Fibroblast of peridontal ligament (primary cell): ENCODE results near the gene TRIO.
"Not testable (repeated sequence)": the region's sequence is repeated elsewhere in the genome, so short reads cannot be mapped to it uniquely, and the experiment has no call there.

ENCODE experiments used
- DNase-seq: peaks from one replicate; pipeline ENCODE4 v3.0.0-alpha.2; 2010; ENCODE audit errors: extremely low read depth

The TRIO gene

DNA sequence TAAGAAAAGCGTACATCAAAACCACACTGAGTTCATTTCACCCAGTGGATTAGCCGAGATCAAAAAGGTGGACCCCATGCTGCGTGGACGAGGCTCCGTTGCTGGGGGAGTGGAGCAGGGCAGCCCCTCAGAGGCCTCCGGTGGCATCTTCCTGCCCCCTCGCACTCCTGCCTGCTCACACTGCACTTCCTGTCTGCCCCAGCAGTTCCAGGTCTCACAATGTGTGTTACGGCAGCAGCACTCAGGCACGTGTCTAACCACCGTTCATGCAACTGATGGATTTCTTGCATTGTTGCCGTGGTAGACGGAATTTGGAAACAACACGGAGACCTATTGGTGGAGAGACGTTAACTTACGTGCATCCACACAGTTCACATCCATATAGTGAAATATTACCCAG lies 241.9 kb downstream of the TRIO start:
- no peak for DNase-seq

- DNase-seq, result no peak
Observed at GRCh38 chr5:14386884-14387624, 243.9 kb downstream of the TRIO start.

- no peak for DNase-seq
Observed at GRCh38 chr5:14388741-14389140, 245.6 kb downstream of the TRIO start.

GRCh38 chr5:14392552-14392951 lies 249.4 kb downstream of the TRIO start:
- DNase-seq, result not testable (repeated sequence)

DNA sequence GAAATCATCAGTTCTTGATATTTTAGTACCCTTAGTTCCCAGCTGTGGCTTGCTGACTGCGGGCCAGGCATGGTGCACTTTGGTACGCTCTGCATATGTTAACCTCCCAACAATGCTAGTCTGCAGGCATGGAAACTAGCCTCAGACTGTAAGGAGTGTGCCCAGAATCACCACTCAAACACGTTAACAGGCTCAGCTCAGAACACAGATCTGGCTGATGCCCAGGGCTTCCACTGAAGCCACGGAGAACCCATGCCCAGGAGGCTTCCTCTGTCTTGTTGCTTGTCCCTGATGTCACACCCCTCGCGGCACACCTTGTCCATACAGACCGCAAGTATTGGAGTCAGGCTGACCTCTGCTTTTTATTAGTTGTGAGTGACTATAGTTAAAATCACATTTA lies 251.2 kb downstream of the TRIO start:
- no peak for DNase-seq

DNA sequence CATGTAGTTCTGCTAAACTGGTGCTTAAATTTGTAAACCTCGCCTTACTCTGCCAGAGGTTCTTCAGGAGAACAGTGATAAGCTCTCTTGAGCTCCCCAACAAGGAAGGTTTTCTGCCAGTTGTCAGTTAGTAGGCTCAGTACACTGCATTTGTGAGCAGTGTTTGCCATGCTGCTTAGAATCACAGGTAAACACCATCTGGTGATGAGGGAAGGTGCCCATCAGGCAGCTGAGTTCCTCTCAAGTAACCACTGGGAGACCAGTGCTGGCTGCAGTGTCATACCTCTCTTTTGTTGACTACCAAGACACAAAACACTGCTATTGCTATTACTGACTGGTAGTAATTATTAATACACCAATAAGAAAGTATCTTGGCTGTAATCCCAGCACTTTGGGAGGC lies 252.3 kb downstream of the TRIO start:
- DNase-seq, result no peak

GRCh38 chr5:14396066-14396465 lies 252.9 kb downstream of the TRIO start:
- DNase-seq, result no peak

- DNase-seq, result no peak
Observed at GRCh38 chr5:14396737-14397136, 253.6 kb downstream of the TRIO start.

- peak; percentile 82 for DNase-seq
Observed at GRCh38 chr5:14397717-14398116, 254.6 kb downstream of the TRIO start.

DNA sequence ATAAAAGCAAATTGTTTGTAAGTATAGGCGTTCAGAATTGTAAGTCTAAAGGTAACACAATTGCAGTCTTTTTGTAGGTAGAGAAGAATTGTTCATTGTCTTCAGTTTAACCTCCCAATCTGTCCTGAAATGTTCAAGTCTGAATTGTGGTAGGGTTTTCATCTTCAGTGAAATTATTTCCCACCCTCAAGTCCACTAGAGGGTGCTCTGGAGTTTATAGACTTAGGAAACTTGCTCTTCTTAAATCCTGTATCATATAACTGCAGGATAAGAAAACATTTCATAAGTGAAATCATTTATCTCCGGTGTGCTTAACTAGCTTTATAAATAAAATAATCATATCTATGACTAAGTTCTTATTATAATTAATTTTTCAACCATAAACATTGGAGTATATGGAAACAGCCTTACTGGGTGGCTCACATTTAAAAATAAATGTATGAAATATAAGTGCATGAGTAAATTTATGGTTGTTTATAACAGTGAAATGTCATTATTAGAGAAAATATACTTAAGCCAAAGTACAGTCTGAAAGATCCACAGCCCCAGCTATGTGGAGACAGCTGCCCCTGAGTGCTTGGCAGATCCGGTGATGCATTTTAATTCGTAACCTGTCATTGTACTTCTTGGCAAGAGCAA lies 256.0 kb downstream of the TRIO start:
- DNase-seq, result peak; percentile 83

- DNase-seq, result peak; percentile 55
Observed at GRCh38 chr5:14400085-14400484, 256.9 kb downstream of the TRIO start.

DNA sequence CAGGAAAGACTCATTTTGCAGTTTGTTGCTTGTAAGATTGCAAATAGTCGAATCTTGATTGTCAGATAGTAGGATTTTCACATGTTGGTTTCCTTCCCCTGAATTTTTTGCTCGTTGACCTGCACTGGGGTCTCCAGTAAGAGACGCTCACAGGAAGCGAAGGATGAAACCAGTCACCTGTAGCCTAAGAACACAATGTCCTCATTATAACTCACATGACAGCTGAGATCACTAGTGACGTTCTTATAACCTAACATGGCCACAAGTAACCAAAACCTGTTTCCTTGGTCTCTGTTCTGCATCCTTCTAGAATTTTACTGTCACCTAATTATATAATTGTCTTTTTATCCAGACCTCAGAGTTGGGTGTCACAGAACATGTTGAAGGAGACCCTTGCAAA lies 257.5 kb downstream of the TRIO start:
- DNase-seq, result no peak

GRCh38 chr5:14401639-14402038 lies 258.5 kb downstream of the TRIO start:
- no peak for DNase-seq

DNA sequence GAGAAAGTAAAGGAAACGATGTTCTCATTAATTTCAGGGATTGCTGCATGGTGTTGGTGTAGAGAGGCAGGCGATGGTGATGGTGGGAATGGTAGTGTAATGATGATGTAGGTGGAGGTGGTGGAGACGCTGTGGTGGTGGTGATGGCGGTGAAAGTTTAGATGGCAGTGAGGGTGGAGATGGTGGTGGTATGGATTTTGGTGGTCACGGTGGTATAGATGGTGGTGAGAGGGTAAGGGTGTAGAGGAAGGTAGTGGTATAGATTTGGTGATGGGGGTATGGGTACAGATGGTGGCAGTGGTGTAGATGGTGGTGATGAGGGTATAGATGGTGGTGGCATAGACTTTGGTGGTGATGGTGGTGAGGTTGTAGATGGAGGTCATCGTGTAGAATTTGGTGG lies 259.3 kb downstream of the TRIO start:
- no peak for DNase-seq

DNA sequence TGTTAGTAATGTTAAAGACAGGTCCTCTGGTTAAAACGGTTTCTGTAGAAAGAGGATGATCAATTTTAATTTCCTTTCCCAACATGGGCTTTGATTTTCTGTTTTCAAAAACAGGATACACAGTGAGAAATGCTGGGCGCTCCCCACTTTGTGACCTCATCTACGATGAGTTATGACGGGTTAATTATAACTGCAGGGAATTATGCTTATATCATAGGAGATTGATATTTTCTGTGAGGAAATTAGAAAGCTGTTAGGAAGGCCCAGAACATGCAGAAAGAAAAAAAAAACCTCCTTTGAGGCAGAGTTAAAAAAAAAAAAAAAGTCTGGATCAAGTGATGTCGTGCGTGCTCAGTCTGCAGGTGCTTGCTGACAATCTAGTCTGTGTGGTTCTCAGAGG lies 261.6 kb downstream of the TRIO start:
- no peak for DNase-seq

GRCh38 chr5:14405267-14405666 lies 262.1 kb downstream of the TRIO start:
- no peak for DNase-seq

DNA sequence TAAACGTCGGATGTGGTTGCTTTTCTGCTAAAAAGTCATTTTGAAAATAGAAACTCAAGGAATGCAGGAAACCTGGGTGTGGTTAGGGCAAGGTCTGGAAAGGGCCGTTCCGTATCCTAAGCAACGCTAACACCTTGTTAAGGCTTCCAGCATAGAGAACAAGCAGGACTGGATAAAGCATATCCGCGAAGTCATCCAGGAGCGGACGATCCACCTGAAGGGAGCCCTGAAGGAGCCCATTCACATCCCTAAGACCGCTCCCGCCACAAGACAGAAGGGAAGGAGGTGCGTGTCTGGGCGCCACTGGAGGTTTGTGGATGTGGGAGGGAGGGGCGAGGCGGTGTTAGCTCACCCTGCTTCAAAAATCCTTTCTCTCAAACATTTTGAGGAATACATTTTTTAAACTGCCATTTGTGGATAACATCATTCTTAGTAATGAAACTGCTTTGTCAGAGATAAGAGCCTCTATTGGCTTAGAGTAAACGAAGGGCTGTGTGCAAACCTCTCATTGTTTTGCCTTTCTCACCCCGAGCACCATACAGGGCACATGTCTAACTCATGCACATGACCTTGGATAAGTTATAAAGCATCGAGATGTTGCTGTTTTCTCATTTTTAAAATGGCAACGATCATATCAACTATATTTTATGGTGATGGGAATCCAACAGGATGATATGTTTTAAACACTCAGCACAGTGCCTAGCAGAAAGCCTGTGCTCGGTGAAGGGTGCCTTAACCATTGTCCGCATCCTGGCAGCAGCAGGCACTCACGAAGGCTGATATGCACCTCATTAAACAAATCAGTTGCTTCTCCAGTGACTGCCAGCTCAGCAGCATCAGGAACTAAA lies 262.8 kb downstream of the TRIO start:
- no peak for DNase-seq

DNA sequence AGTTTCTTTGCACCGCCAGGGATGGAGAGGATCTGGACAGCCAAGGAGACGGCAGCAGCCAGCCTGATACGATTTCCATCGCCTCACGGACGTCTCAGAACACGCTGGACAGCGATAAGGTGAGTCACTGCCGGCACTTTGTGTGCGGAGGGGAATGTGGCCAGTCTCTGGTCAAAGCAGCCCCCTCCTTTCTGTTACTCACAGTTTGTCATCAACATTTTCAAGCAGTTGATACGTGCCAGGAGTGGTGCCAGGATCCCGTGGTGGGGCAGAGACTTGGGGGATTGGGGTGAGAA lies 263.4 kb downstream of the TRIO start:
- peak; percentile 67 for DNase-seq

DNA sequence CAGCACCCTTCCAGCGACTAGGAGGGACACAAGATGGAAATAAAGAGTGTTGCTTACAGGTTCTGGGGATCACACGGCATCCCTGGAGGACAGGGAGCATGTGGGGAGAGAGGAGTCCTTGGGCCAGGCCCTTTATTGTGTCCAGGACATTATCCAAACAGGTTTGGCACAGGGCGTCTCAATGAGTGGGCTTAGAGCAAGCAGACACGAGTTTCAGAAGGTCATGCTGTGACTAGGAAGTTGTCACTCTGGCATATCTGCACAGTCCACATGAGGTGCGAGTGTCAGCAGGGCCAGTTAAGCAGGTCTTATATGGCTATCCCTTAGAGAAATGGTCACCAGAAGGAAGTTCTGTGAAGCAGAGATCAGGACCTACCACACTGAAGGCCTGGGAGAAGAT lies 263.9 kb downstream of the TRIO start:
- no peak for DNase-seq

DNA sequence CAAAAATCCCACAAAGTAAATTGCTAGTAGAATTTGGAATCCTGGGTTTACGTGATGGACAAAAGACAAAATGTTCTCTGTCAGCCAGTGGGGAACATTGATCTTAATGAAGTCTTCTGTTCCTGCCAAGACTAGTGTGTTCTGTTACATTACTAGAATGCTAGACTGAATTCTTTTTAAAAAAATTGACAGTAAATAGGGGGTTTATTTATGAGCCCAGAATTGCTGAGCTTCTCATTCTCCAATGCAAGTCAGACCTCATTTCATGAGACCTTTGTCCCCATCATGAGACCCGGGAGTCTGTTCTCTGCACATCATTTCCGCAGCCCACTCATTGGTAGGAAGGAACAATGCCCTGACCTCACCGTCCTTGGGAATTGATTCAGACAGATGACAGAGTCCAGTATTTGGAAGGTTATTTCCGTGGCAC lies 264.6 kb downstream of the TRIO start:
- no peak for DNase-seq

GRCh38 chr5:14408969-14409586 lies 265.9 kb downstream of the TRIO start:
- DNase-seq, result no peak

GRCh38 chr5:14410068-14410393 lies 266.9 kb downstream of the TRIO start:
- DNase-seq, result no peak
